AG04450 (cell line): ENCODE results near the gene MITF. TPM values are rescaled to one million over a fixed set of nuclear protein-coding genes. Genes with fewer than 3 reads are reported as not detected.

Experiments
- CTCF ChIA-PET: fragments of 300-600, 350-600 bp; formaldehyde crosslinking; extraction: SDS; loops from one replicate; lab custom pipeline; 2022; ENCODE audit warnings: antibody characterized with exemption, inconsistent platforms; lab: Charles Lee
- POLR2A ChIA-PET: fragments of 350-600 bp; formaldehyde crosslinking; extraction: SDS; loops from one replicate; lab custom pipeline; 2021; ENCODE audit warnings: antibody characterized with exemption, inconsistent platforms; lab: Yijun Ruan, JAX
- DNase-seq: peaks from one replicate; pipeline ENCODE4 v3.0.0-alpha.2; 2011; ENCODE audit warnings: low read depth, low spot score
- H3K27ac ChIP-seq: one replicate; pipeline ENCODE4 v1.5.1; 2012; ENCODE audit warnings: low read depth, low read length, control low read depth
- H3K27me3 ChIP-seq: one replicate; pipeline ENCODE4 v1.6.0; 2012; ENCODE audit warnings: low read length; ENCODE audit not compliant: control insufficient read depth, insufficient read depth
- H3K4me3 ChIP-seq: 2 replicates; pipeline ENCODE4 v1.5.1; 2011; ENCODE audit warnings: mild to moderate bottlenecking, low read depth, low read length, control low read depth
- H3K9me3 ChIP-seq: 2 replicates; pipeline ENCODE4 v1.5.1; 2012; ENCODE audit warnings: low read length; ENCODE audit not compliant: control insufficient read depth, insufficient read depth
- CTCF ChIP-seq: IDR thresholded peaks from 2 replicates; pipeline ENCODE4 v1.5.1; 2011; ENCODE audit warnings: low read depth, low read length, control low read depth, inconsistent platforms
- polyA plus RNA-seq: library from polyadenylated mRNA; depleted of rRNA; stranded (reverse); fragments of >200 nt; gene quantifications from 2 replicates; pipeline ENCODE4 v1.2.3, GENCODE V29; 2011

The MITF gene
- polyA plus RNA-seq, 1 experiment: 32.2 TPM

- POLR2A ChIA-PET: interaction anchor here (0.6 to 1.4 kb wide), 9 partner anchors 19 to 225 kb away, joined by 3 to 11 read pairs (median 4); no protein-coding TSS in a partner anchor
- no peak for DNase-seq
- H3K9me3 ChIP-seq: no peaks in the 10 kb centered on the region
- H3K4me3 ChIP-seq: peak overlapping the region; percentile 33
- CTCF ChIA-PET: interaction anchor here (0.6 to 4.1 kb wide), 7 partner anchors 10 to 179 kb away, joined by 3 to 31 read pairs (median 3); no protein-coding TSS in a partner anchor
- no peak for TF ChIP-seq CTCF
- H3K27me3 ChIP-seq: no peaks in the 10 kb centered on the region
- peak overlapping the region; percentile 77 for H3K27ac ChIP-seq
These were observed 126.8 kb downstream of the MITF start for GRCh38 chr3:69865925-69866679.

GRCh38 chr3:69866988-69867720 lies 127.9 kb downstream of the MITF start:
- ChIA-PET CTCF (interaction anchor here (0.9 to 4.1 kb wide), 7 partner anchors 9 to 176 kb away, joined by 3 to 31 read pairs (median 4); no protein-coding TSS in a partner anchor), POLR2A (interaction anchor here (0.9 to 1.4 kb wide), 4 partner anchors 18 to 75 kb away, joined by 3 to 11 read pairs (median 4); no protein-coding TSS in a partner anchor)
- no peak for TF ChIP-seq CTCF
- Histone ChIP-seq H3K9me3 (no peaks in the 10 kb centered on the region), H3K27ac (peak overlapping the region; percentile 63), H3K27me3 (no peaks in the 10 kb centered on the region), H3K4me3 (peak overlapping the region; percentile 37)
- no peak for DNase-seq

GRCh38 chr3:69867941-69868505 lies 128.8 kb downstream of the MITF start:
- POLR2A ChIA-PET: interaction anchor here (0.9 kb wide), 1 partner anchor 61 kb away, joined by 3 read pairs; no protein-coding TSS in a partner anchor
- Histone ChIP-seq H3K9me3 (no peaks in the 10 kb centered on the region), H3K4me3 (no peak overlapping the region), H3K27me3 (no peaks in the 10 kb centered on the region), H3K27ac (peak overlapping the region; percentile 63)
- DNase-seq: no peak
- no peak for TF ChIP-seq CTCF
- CTCF ChIA-PET: interaction anchor here (0.7 to 4.1 kb wide), 7 partner anchors 13 to 83 kb away, joined by 3 to 31 read pairs (median 4); no protein-coding TSS in a partner anchor

GRCh38 chr3:69868841-69869420 lies 129.7 kb downstream of the MITF start:
- CTCF ChIA-PET: interaction anchor here (0.6 to 2.2 kb wide), 6 partner anchors 14 to 178 kb away, joined by 3 to 5 read pairs (median 4); no protein-coding TSS in a partner anchor
- POLR2A ChIA-PET: interaction anchor here (0.8 to 1.0 kb wide), 4 partner anchors 12 to 62 kb away, joined by 3 to 4 read pairs (median 3); no protein-coding TSS in a partner anchor
- no peak for TF ChIP-seq CTCF

More at GRCh38 chr3:69868841-69869420, 129.7 kb downstream of the MITF start:
- Histone ChIP-seq H3K27ac (peak overlapping the region; percentile 91), H3K9me3 (no peaks in the 10 kb centered on the region), H3K4me3 (no peak overlapping the region), H3K27me3 (no peaks in the 10 kb centered on the region)
- DNase-seq: no peak
